HepG2 (cell line): ENCODE results near the gene BAG5.

Source experiments
- CCDC6 ChIP-seq: sonication (generic); formaldehyde crosslinking; IDR thresholded peaks from 2 replicates; pipeline ENCODE4 v1.8.1; 2022; ENCODE audit warnings: mild to moderate bottlenecking, missing genetic modification reagents, moderate library complexity
- TBL1XR1 ChIP-seq: fragments of 150-350 bp; IDR thresholded peaks from 2 replicates; pipeline ENCODE4 v1.6.1; 2014; ENCODE audit warnings: borderline replicate concordance, low read length; ENCODE audit not compliant: partially characterized antibody
- TCF7L2 ChIP-seq: IDR thresholded peaks from 2 replicates; pipeline ENCODE4 v1.6.1; 2011; ENCODE audit warnings: mild to moderate bottlenecking, low read depth, low read length, moderate library complexity
- ZBTB8A ChIP-seq: sonication (generic); formaldehyde crosslinking; IDR thresholded peaks from 2 replicates; pipeline ENCODE4 v1.4.0; 2020; ENCODE audit warnings: mild to moderate bottlenecking, low read depth, missing genetic modification reagents, borderline replicate concordance
- ZKSCAN8 ChIP-seq: IDR thresholded peaks from 2 replicates; pipeline ENCODE4 v1.6.1; 2016; ENCODE audit warnings: borderline replicate concordance, missing genetic modification reagents, missing compliant biosample characterization
- ZNF354B ChIP-seq: sonication (generic); formaldehyde crosslinking; IDR thresholded peaks from 2 replicates; pipeline ENCODE4 v1.8.0; 2022; ENCODE audit warnings: mild to moderate bottlenecking, missing genetic modification reagents
- TF ChIP-seq, protein P1 (sequence below): sonication (generic); formaldehyde crosslinking; IDR thresholded peaks from 2 replicates; pipeline ENCODE4 v1.4.0; 2020; ENCODE audit warnings: missing genetic modification reagents
- TF ChIP-seq, protein P2 (sequence below): IDR thresholded peaks from 2 replicates; pipeline ENCODE4 v1.6.1; 2016; ENCODE audit warnings: missing genetic modification reagents, missing compliant biosample characterization

DNA sequence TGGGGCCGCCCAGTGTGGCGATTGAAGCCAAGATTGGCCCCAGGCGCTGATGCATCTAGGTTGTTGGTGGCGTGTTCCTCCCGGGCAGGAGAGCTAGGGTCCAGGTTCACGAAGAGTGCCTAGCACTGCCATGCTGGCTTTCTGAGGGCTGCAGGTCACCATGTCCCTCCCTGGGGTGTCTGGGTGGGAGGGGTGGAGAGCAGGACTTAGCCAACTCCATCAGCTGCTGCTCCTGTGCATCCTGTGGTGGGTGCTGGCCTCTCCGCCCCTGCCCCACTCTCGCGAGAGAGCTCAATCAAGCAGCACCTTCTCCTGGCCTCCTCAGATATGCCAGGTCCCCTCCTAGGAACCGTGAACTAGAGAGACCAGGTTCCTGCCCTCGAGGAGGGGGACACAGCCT is 31.6 kb downstream of the BAG5 start:
- no peak for TF ChIP-seq ZKSCAN8 (CRISPR knock-in tag)
- no peak for TF ChIP-seq CCDC6 (CRISPR knock-in tag)
- TF ChIP-seq ZBTB8A: no peak
- TF ChIP-seq, protein P1, sequence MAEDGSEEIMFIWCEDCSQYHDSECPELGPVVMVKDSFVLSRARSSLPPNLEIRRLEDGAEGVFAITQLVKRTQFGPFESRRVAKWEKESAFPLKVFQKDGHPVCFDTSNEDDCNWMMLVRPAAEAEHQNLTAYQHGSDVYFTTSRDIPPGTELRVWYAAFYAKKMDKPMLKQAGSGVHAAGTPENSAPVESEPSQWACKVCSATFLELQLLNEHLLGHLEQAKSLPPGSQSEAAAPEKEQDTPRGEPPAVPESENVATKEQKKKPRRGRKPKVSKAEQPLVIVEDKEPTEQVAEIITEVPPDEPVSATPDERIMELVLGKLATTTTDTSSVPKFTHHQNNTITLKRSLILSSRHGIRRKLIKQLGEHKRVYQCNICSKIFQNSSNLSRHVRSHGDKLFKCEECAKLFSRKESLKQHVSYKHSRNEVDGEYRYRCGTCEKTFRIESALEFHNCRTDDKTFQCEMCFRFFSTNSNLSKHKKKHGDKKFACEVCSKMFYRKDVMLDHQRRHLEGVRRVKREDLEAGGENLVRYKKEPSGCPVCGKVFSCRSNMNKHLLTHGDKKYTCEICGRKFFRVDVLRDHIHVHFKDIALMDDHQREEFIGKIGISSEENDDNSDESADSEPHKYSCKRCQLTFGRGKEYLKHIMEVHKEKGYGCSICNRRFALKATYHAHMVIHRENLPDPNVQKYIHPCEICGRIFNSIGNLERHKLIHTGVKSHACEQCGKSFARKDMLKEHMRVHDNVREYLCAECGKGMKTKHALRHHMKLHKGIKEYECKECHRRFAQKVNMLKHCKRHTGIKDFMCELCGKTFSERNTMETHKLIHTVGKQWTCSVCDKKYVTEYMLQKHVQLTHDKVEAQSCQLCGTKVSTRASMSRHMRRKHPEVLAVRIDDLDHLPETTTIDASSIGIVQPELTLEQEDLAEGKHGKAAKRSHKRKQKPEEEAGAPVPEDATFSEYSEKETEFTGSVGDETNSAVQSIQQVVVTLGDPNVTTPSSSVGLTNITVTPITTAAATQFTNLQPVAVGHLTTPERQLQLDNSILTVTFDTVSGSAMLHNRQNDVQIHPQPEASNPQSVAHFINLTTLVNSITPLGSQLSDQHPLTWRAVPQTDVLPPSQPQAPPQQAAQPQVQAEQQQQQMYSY (CRISPR knock-in tag): no peak
- no peak for TF ChIP-seq TBL1XR1
- no peak for TF ChIP-seq TCF7L2
- no peak for TF ChIP-seq ZNF354B
- TF ChIP-seq, protein P2, sequence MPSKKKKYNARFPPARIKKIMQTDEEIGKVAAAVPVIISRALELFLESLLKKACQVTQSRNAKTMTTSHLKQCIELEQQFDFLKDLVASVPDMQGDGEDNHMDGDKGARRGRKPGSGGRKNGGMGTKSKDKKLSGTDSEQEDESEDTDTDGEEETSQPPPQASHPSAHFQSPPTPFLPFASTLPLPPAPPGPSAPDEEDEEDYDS (CRISPR knock-in tag): no peak
